VCaP (cell line): ENCODE measurements around the gene PSME4.

ENCODE experiments used
- H3K27ac ChIP-seq: fragments of 450-650 bp; 2 replicates; pipeline ENCODE4 v1.5.1; 2017
- CTCF ChIP-seq: fragments of 450-650 bp; conservative IDR thresholded peaks from 2 replicates; pipeline ENCODE4 v1.5.1; 2017; ENCODE audit warnings: mild to moderate bottlenecking, moderate library complexity

Gene PSME4

GRCh38 chr2:53970724-53971602 is at the start of gene PSME4:
Gene PSME4, minus strand, starts transcription at chr2:53970993. Its CDS starts 209 bp downstream, at chr2:53970784.
- peak within 1 kb of the TSS; percentile 84 for H3K27ac ChIP-seq
- TF ChIP-seq CTCF: no peak

GRCh38 chr2:54015798-54016699 is 45.3 kb upstream of the PSME4 start:
- TF ChIP-seq CTCF: no peak
- no peak overlapping the region for H3K27ac ChIP-seq

- no peak for TF ChIP-seq CTCF
- H3K27ac ChIP-seq: no peak overlapping the region
These were observed 43.2 kb upstream of the PSME4 start for GRCh38 chr2:54013996-54014395.

GRCh38 chr2:54012538-54013141 is 41.8 kb upstream of the PSME4 start:
- no peak for TF ChIP-seq CTCF
- H3K27ac ChIP-seq: no peak overlapping the region

- no peak for TF ChIP-seq CTCF
- no peak overlapping the region for H3K27ac ChIP-seq
These were observed 38.8 kb upstream of the PSME4 start for GRCh38 chr2:54009549-54009948.

- no peak overlapping the region for H3K27ac ChIP-seq
- TF ChIP-seq CTCF: no peak
These were observed 37.6 kb upstream of the PSME4 start for GRCh38 chr2:54008439-54008838.

- no peak overlapping the region for H3K27ac ChIP-seq
- no peak for TF ChIP-seq CTCF
These were observed 29.7 kb upstream of the PSME4 start for GRCh38 chr2:54000524-54000923.
